Measurements from ENCODE around the gene RIN1. TPM values are rescaled to one million over a fixed set of nuclear protein-coding genes. Genes with fewer than 3 reads are reported as not detected.

RIN1 gene
- total and polyA plus RNA-seq, 2 experiments from 2014 or later: 2.5 to 8.2 TPM

- Histone ChIP-seq H4K20me1 (replicated peaks; ENCODE audit: insufficient read depth) (no peaks in the 10 kb centered on the region), H3K27me3 (ENCODE audit: insufficient read depth) (no peaks in the 10 kb centered on the region), H3K9me2 (ENCODE audit: insufficient read depth) (no peaks in the 10 kb centered on the region), H3K79me2 (replicated peaks; ENCODE audit: insufficient read depth) (no peaks in the 10 kb centered on the region), H3K4me2 (no peak overlapping the region), H2AFZ (no peak overlapping the region), H3F3A (replicated peaks; ENCODE audit: low read depth) (no peaks in the 10 kb centered on the region), H3K36me3 (ENCODE audit: insufficient read depth) (no peaks in the 10 kb centered on the region), H3K4me3 (no peak overlapping the region), H3K27ac (ENCODE audit: low read depth) (no peak overlapping the region), H3K4me1 (ENCODE audit: insufficient read depth) (peaks cover 5% of the 10 kb centered on the region; the same call in 1 of the 2 replicates)
- peaks cover 21% of the 10 kb centered on the region for H3K27me3 Mint-ChIP-seq (ENCODE audit: insufficient read depth, low read depth, poor library complexity)
- H3K9me3 Mint-ChIP-seq: no peaks in the 10 kb centered on the region
- no peak for DNase-seq (ENCODE audit: low spot score)
- no peaks in the 10 kb centered on the region for H3K36me3 Mint-ChIP-seq (ENCODE audit: low read depth)
- no peak for ATAC-seq
- TF ChIP-seq STAT1 (IDR thresholded peaks at IDR 0.05; ENCODE audit: unreplicated experiment) (no peak), CREB1 (CRISPR knock-in tag; IDR thresholded peaks at IDR 0.05; ENCODE audit: low read depth) (no peak), ZNF462 (CRISPR knock-in tag; IDR thresholded peaks at IDR 0.05) (no peak), ZNF114 (CRISPR knock-in tag; IDR thresholded peaks at IDR 0.05) (no peak), EZH2 (IDR thresholded peaks at IDR 0.05; ENCODE audit: low read depth, unreplicated experiment) (no peak), ZNF331 (CRISPR knock-in tag; IDR thresholded peaks at IDR 0.05; ENCODE audit: low read depth) (no peak), ETS1 (IDR thresholded peaks at IDR 0.05) (no peak), REST (IDR thresholded peaks at IDR 0.05; ENCODE audit: unreplicated experiment) (no peak), JUNB (IDR thresholded peaks at IDR 0.05; ENCODE audit: unreplicated experiment) (no peak), EZH2phosphoT487 (IDR thresholded peaks at IDR 0.05; ENCODE audit: unreplicated experiment) (no peak), CTCF (conservative IDR thresholded peaks at IDR 0.05; ENCODE audit: low read depth in 2 of 2) (no peak)
- H3K4me3 Mint-ChIP-seq: no peak overlapping the region; the same call in 2 of the 3 replicates
- peaks cover 21% of the 10 kb centered on the region for H3K4me1 Mint-ChIP-seq
- H3K27ac Mint-ChIP-seq: no peak overlapping the region
These were observed 8.8 kb downstream of the RIN1 start for GRCh38 chr11:66327171-66328030.
